Sigmoid colon (tissue), 7 donors: ENCODE data around the gene DPM1. TPM values are rescaled to one million over a fixed set of nuclear protein-coding genes. Genes with fewer than 3 reads are reported as not detected.

Experiments
- DNase-seq: peaks from one replicate; pipeline ENCODE4 v3.0.0-alpha.2; 2019
- H3K27ac ChIP-seq, 4 donors: fragments of 200-600 bp; sonication (generic); one replicate each; pipeline ENCODE4 v1.5.1; 2016 to 2019; ENCODE audit warnings: mild to moderate bottlenecking in 1 of 4
- H3K27me3 ChIP-seq, 3 donors: fragments of 200-600 bp; sonication (generic); one replicate each; pipeline ENCODE4 v1.5.1; 2019; ENCODE audit warnings: mild to moderate bottlenecking in 1 of 3
- H3K36me3 ChIP-seq, 4 donors: fragments of 200-600 bp; sonication (generic); one replicate each; pipeline ENCODE4 v1.5.1; 2016 to 2019
- H3K4me1 ChIP-seq, 4 donors: fragments of 200-600 bp; sonication (generic); one replicate each; pipeline ENCODE4 v1.5.1; 2017 to 2019
- H3K4me3 ChIP-seq, 4 donors: fragments of 200-600 bp; sonication (generic); one replicate each; pipeline ENCODE4 v1.5.1; 2017 to 2019; ENCODE audit warnings: mild to moderate bottlenecking in 2 of 4, moderate library complexity in 1 of 4
- H3K9me3 ChIP-seq, 4 donors: fragments of 200-600 bp in 3 of 4; sonication (generic) in 3 of 4; one replicate each; pipeline versions ENCODE4 v1.5.1 to v1.6.1; 2013 to 2019
- CTCF ChIP-seq, 4 experiments: fragments of 450-650 bp in 3 of 4; fragments of 200-600 bp in 1 of 4; IDR thresholded peaks; one replicate each; pipeline ENCODE4 v1.5.1; 2016 to 2019; ENCODE audit warnings: antibody characterized with exemption in 4 of 4, mild to moderate bottlenecking in 3 of 4, moderate library complexity in 2 of 4
- EP300 ChIP-seq, 4 donors: sonication (generic); formaldehyde crosslinking; IDR thresholded peaks; one replicate each; pipeline ENCODE4 v1.6.1; 2017; ENCODE audit warnings: antibody characterized with exemption in 4 of 4
- POLR2A ChIP-seq, 2 donors: fragments of 450-650 bp; IDR thresholded peaks; one replicate each; pipeline ENCODE4 v1.6.1; 2016; ENCODE audit warnings: antibody characterized with exemption in 2 of 2, mild to moderate bottlenecking in 2 of 2, moderate library complexity in 2 of 2
- POLR2AphosphoS5 ChIP-seq, 4 donors: sonication (generic); formaldehyde crosslinking; IDR thresholded peaks; one replicate each; pipeline ENCODE4 v1.6.1; 2017; ENCODE audit warnings: antibody characterized with exemption in 4 of 4
- WGBS, 2 donors: extraction: QIAGEN DNeasy Blood & Tissue Kit; methylation state at CpG; one replicate each; pipeline ENCODE4 v1.1.7; 2013; 5-methylcytosine and 5-hydroxymethylcytosine counted together
- intact Hi-C: fragments of 100-400 bp; cut with DNase I; formaldehyde crosslinking; loops from one replicate; pipeline ENCODE4 v1.15.1; 2023
- polyA plus RNA-seq, 3 donors: library from polyadenylated mRNA; stranded (reverse); fragments of 200-250 nt; gene quantifications; one replicate each; pipeline ENCODE4 v1.2.3, GENCODE V29; 2013
- total RNA-seq, 4 donors: library from RNA; depleted of rRNA; stranded (reverse); fragments of >200 nt; gene quantifications; one replicate each; pipeline ENCODE4 v1.1.0, GENCODE V29; 2016
- donor health status: healthy with polysubstance abuse.
- donor health status: Bipolar disorder and iron deficiency.
- donor health status: healthy.

Gene DPM1
- total and polyA plus RNA-seq, 7 donors: 45.4 to 94.6 (median 60.4) TPM

- DNase-seq: no peak
- H3K4me1 ChIP-seq: no peaks in the 10 kb centered on the region
- intact Hi-C loops: no loop called here
- H3K27ac ChIP-seq: no peak overlapping the region
- no peaks in the 10 kb centered on the region for H3K27me3 ChIP-seq
- H3K36me3 ChIP-seq: peaks cover 2 to 34% (median 8%) of the 10 kb centered on the region in 4 donors
- TF ChIP-seq POLR2A (IDR thresholded peaks at IDR 0.05) (no peak), CTCF (IDR thresholded peaks at IDR 0.05) (no peak), EP300 (IDR thresholded peaks at IDR 0.05) (no peak), POLR2AphosphoS5 (IDR thresholded peaks at IDR 0.05) (no peak)
- WGBS, 2 donors: 85 to 91% methylated on average over 5 of the region's 5 CpGs
- no peak overlapping the region for H3K4me3 ChIP-seq
- H3K9me3 ChIP-seq: no peaks in the 10 kb centered on the region
These were observed 72.6 kb downstream of the DPM1 start for GRCh38 chr20:50885781-50886180.

GRCh38 chr20:50885068-50885467, 73.3 kb downstream of the DPM1 start:
- DNase-seq: no peak
- WGBS, 2 donors: 80 to 88% methylated on average over 7 of the region's 7 CpGs
- TF ChIP-seq POLR2A (IDR thresholded peaks at IDR 0.05) (no peak), EP300 (IDR thresholded peaks at IDR 0.05) (no peak), POLR2AphosphoS5 (IDR thresholded peaks at IDR 0.05) (no peak), CTCF (IDR thresholded peaks at IDR 0.05) (no peak)

More at GRCh38 chr20:50885068-50885467, 73.3 kb downstream of the DPM1 start:
- Histone ChIP-seq H3K4me3 (no peak overlapping the region), H3K27ac (no peak overlapping the region), H3K4me1 (no peaks in the 10 kb centered on the region), H3K36me3 (peaks cover 0 to 27% (median 8%) of the 10 kb centered on the region in 4 donors), H3K9me3 (no peaks in the 10 kb centered on the region), H3K27me3 (no peaks in the 10 kb centered on the region)
- intact Hi-C loops: no loop called here

Other genes with a start within 250 kb of the DPM1 start
- gene PARD6B, start 227.0 kb downstream of the DPM1 start, total RNA-seq: 1 to 10 TPM in 2 of 4 donors, under 1 TPM in 2; 0.83 to 1.8 (median 1.2) TPM
- gene PARD6B, start 227.0 kb downstream of the DPM1 start, polyA plus RNA-seq: 1 to 10 TPM; 2.4 to 5.1 (median 3.0) TPM
- gene BCAS4, start 163.5 kb downstream of the DPM1 start, total RNA-seq: 1 to 10 TPM; 2.1 to 5.3 (median 4.4) TPM
- gene BCAS4, start 163.5 kb downstream of the DPM1 start, polyA plus RNA-seq: 10 to 100 TPM in 1 of 3 donors, under 1 TPM in 2; 0.46 to 10.1 (median 0.60) TPM
- 10 to 100 TPM; 41.5 to 52.6 (median 43.6) TPM for gene ADNP, start 27.1 kb downstream of the DPM1 start, total RNA-seq
- gene ADNP, start 27.1 kb downstream of the DPM1 start, polyA plus RNA-seq: 10 to 100 TPM; 12.0 to 33.2 (median 13.8) TPM
- gene MOCS3, start 286 bp upstream of the DPM1 start, total RNA-seq: 1 to 10 TPM; 2.8 to 3.9 (median 3.6) TPM
- gene MOCS3, start 286 bp upstream of the DPM1 start, polyA plus RNA-seq: 1 to 10 TPM; 1.2 to 3.9 (median 3.6) TPM
- gene KCNG1, start 64.6 kb upstream of the DPM1 start, total RNA-seq: 1 to 10 TPM; 1.7 to 5.3 (median 3.3) TPM
- gene KCNG1, start 64.6 kb upstream of the DPM1 start, polyA plus RNA-seq: 1 to 10 TPM; 2.3 to 7.1 (median 2.4) TPM